ENCODE data around the gene FBXL13. TPM values are rescaled to one million over a fixed set of nuclear protein-coding genes. Genes with fewer than 3 reads are reported as not detected.

Gene FBXL13
- total RNA-seq, 1 donor from 2014 or later: 0.36 TPM

- H3K36me3 ChIP-seq: no peaks in the 10 kb centered on the region
- no peaks in the 10 kb centered on the region for H3K27me3 ChIP-seq (ENCODE audit: low read depth)
- no peaks in the 10 kb centered on the region for H3K9me3 ChIP-seq (replicated peaks)
- peaks cover 17% of the 10 kb centered on the region for H3K4me1 ChIP-seq
- TF ChIP-seq CTCF (IDR thresholded peaks at IDR 0.05; ENCODE audit: borderline replicate concordance): no peak
- DNase-seq: no peak
- no peak overlapping the region for H3K4me3 ChIP-seq
- intact Hi-C loops (cut with micrococcal nuclease): no loop called here
- no peak overlapping the region for H3K27ac ChIP-seq (replicated peaks)
These were observed 83.5 kb downstream of the FBXL13 start for GRCh38 chr7:102991077-102991539.

GRCh38 chr7:102990642-102991041 lies 84.0 kb downstream of the FBXL13 start:
- Histone ChIP-seq H3K4me3 (no peak overlapping the region), H3K9me3 (replicated peaks) (no peaks in the 10 kb centered on the region), H3K27me3 (ENCODE audit: low read depth) (no peaks in the 10 kb centered on the region), H3K36me3 (no peaks in the 10 kb centered on the region), H3K27ac (replicated peaks) (no peak overlapping the region), H3K4me1 (peaks cover 17% of the 10 kb centered on the region)
- intact Hi-C loops (cut with micrococcal nuclease): no loop called here
- DNase-seq: no peak
- no peak for TF ChIP-seq CTCF (IDR thresholded peaks at IDR 0.05; ENCODE audit: borderline replicate concordance)

GRCh38 chr7:102988631-102989560 lies 85.7 kb downstream of the FBXL13 start:
- intact Hi-C loops (cut with micrococcal nuclease): no loop called here
- no peak for TF ChIP-seq CTCF (IDR thresholded peaks at IDR 0.05; ENCODE audit: borderline replicate concordance)
- H3K9me3 ChIP-seq (replicated peaks): no peaks in the 10 kb centered on the region
- H3K4me1 ChIP-seq: peaks cover 17% of the 10 kb centered on the region
- H3K27me3 ChIP-seq (ENCODE audit: low read depth): no peaks in the 10 kb centered on the region
- DNase-seq: no peak
- no peak overlapping the region for H3K4me3 ChIP-seq
- H3K36me3 ChIP-seq: no peaks in the 10 kb centered on the region
- no peak overlapping the region for H3K27ac ChIP-seq (replicated peaks)

- intact Hi-C loops (cut with micrococcal nuclease): no loop called here
- Histone ChIP-seq H3K27ac (replicated peaks) (no peak overlapping the region), H3K27me3 (ENCODE audit: low read depth) (no peaks in the 10 kb centered on the region)
These were observed 86.5 kb downstream of the FBXL13 start for GRCh38 chr7:102988088-102988487.

DNA sequence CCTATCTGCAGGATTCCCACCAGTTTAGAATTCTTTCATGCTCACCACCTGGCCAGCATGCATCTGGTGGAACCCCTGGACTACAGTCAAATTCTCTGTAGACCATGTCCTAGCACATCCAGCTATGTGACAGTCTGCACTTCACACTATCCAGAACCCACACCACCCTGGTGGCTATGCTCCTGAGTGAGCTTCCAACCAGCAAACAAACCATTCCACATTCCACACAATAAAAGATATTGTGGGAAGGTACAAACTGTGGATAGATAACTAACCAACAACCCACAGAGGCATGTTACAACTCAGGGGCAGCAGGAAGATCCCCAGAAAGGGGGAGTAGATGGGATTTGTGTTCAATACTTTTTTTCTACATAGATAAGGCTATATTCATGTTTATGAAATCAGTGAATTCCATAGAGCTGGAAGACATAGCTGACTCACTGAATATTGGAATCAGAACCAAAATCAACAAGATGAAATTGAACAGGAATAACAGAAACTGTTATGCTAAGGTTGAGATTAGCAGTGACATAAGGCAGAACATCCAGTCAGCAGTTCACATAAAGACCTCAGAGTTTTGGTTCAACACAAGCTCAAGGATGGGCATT lies 89.3 kb downstream of the FBXL13 start:
- intact Hi-C loops (cut with micrococcal nuclease): no loop called here
- Histone ChIP-seq H3K27me3 (ENCODE audit: low read depth) (no peaks in the 10 kb centered on the region), H3K9me3 (replicated peaks) (peaks cover 6% of the 10 kb centered on the region), H3K4me3 (no peak overlapping the region), H3K4me1 (no peaks in the 10 kb centered on the region), H3K27ac (replicated peaks) (no peak overlapping the region), H3K36me3 (no peaks in the 10 kb centered on the region)
- TF ChIP-seq CTCF (IDR thresholded peaks at IDR 0.05; ENCODE audit: borderline replicate concordance): no peak
- DNase-seq: no peak

More at GRCh38 chr7:102988088-102988487, 86.5 kb downstream of the FBXL13 start:
- Histone ChIP-seq H3K4me1 (peaks cover 16% of the 10 kb centered on the region), H3K4me3 (no peak overlapping the region), H3K36me3 (no peaks in the 10 kb centered on the region), H3K9me3 (replicated peaks) (no peaks in the 10 kb centered on the region)
- TF ChIP-seq CTCF (IDR thresholded peaks at IDR 0.05; ENCODE audit: borderline replicate concordance): no peak
- no peak for DNase-seq

Data from left ventricle myocardium inferior (tissue), 1 donor.